ENCODE measurements around the gene GDF10. TPM values are rescaled to one million over a fixed set of nuclear protein-coding genes. Genes with fewer than 3 reads are reported as not detected.

Gene GDF10
- total and polyA plus RNA-seq, 2 experiments from 2014 or later = 2.5 to 5.7 TPM

DNA sequence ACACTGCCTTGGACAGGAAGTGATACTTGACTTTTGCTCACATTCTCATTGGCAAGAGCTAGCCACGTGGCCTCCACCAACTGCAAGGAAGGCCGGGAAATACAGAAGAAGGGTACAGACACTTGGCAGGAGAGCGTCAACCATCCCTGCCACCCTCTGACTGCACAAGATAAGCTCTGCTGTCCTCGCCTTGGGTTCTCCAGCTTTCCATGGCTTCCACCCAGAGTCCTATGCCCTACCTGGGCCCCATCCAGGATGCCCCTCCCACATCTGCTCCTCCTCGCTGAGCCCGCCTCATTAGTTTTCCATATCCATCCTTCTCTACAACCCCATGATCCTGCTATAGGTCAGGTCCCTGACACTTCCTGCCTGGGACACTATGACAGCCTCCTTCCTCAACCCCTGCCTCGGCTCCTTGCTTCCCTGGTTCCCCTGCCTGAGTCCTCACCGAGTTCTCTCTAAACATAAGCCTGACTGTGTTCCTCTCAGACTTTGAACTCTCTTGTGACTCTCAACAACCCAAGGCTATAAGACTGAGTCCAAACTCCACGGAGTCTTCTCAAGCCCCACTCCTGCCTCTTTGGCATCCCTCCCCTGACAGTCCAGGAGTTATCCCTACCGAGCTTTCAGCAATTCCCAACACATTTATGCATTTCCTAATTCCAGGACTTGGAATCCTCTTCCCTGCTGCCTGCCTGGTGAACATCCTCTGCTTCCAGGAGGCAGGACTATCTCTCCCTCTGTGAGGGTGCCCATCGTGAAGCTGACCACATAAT, 23.2 kb upstream of the GDF10 start:
- Histone ChIP-seq H3K4me3 (no peak overlapping the region), H3K9me2 (replicated peaks; ENCODE audit: insufficient read depth) (no peaks in the 10 kb centered on the region), H3K9me3 (ENCODE audit: low read depth) (peaks cover 5% of the 10 kb centered on the region), H2AFZ (no peak overlapping the region), H3K4me2 (no peak overlapping the region), H4K20me1 (ENCODE audit: insufficient read depth, poor library complexity, severe bottlenecking) (no peaks in the 10 kb centered on the region), H3K4me1 (ENCODE audit: insufficient read depth) (no peaks in the 10 kb centered on the region), H3K79me2 (no peaks in the 10 kb centered on the region), H3K27me3 (no peaks in the 10 kb centered on the region), H3K27ac (peak overlapping the region; percentile 51), H3K36me3 (replicated peaks; ENCODE audit: insufficient read depth, low read depth) (no peaks in the 10 kb centered on the region)
- WGBS (ENCODE audit: low lambda C conversion rate, missing lambda C conversion rate) = 82% methylated on average over 11 of the region's 11 CpGs
- DNase-seq (ENCODE audit: low spot score) = peak; percentile 34
- TF ChIP-seq, protein P1, sequence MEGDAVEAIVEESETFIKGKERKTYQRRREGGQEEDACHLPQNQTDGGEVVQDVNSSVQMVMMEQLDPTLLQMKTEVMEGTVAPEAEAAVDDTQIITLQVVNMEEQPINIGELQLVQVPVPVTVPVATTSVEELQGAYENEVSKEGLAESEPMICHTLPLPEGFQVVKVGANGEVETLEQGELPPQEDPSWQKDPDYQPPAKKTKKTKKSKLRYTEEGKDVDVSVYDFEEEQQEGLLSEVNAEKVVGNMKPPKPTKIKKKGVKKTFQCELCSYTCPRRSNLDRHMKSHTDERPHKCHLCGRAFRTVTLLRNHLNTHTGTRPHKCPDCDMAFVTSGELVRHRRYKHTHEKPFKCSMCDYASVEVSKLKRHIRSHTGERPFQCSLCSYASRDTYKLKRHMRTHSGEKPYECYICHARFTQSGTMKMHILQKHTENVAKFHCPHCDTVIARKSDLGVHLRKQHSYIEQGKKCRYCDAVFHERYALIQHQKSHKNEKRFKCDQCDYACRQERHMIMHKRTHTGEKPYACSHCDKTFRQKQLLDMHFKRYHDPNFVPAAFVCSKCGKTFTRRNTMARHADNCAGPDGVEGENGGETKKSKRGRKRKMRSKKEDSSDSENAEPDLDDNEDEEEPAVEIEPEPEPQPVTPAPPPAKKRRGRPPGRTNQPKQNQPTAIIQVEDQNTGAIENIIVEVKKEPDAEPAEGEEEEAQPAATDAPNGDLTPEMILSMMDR (IDR thresholded peaks at IDR 0.05; ENCODE audit: poor library complexity) = no peak
- no peak for TF ChIP-seq EZH2phosphoT487 (IDR thresholded peaks at IDR 0.05; ENCODE audit: low read depth, severe bottlenecking, unreplicated experiment)
- no peak for TF ChIP-seq EZH2 (IDR thresholded peaks at IDR 0.05; ENCODE audit: borderline replicate concordance)

DNA sequence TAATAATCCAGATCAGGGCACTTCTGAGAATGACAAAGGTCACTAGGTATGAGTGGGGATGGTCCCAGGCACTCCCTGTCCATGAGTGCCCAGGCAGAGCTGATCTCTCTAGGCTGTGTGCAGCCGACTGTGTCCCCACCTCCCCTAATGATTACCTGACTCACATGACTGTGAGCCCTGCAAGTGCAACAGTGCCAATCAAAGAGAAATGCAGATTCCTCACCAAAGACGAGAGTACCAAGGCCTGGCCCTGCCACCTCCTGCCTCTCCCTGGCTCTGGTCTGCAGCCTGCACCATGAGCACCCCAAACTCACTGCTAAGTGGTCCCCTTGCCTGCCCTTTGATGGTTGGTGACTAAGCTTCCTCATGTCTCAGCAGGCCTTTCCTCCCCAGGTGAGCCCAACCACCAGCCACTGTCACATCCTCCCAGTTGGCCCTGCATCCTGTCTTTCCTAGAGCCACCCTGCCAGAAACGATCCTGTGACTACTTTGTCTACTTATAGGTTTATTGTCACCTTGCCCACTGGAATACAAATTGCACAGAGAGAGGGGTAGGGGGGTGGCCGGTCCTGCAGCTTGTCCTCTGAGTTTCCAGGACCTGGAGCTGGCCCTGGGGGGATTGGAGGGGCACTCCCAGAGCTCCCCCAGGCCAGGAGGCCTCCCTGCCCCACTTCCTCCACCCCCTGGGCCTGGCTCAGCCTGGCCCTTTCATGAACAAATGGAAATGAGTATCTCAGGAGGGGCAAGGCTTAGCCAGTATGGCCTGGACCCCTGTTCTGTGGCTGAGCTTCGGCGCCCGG, 22.4 kb upstream of the GDF10 start:
- WGBS (ENCODE audit: low lambda C conversion rate, missing lambda C conversion rate) = 77% methylated on average over 7 of the region's 7 CpGs
- Histone ChIP-seq H3K4me3 (no peak overlapping the region), H2AFZ (no peak overlapping the region), H3K27me3 (no peaks in the 10 kb centered on the region), H3K79me2 (no peaks in the 10 kb centered on the region), H4K20me1 (ENCODE audit: insufficient read depth, poor library complexity, severe bottlenecking) (no peaks in the 10 kb centered on the region), H3K9me2 (replicated peaks; ENCODE audit: insufficient read depth) (no peaks in the 10 kb centered on the region), H3K4me2 (no peak overlapping the region), H3K36me3 (replicated peaks; ENCODE audit: insufficient read depth, low read depth) (no peaks in the 10 kb centered on the region), H3K9me3 (ENCODE audit: low read depth) (peaks cover 5% of the 10 kb centered on the region), H3K4me1 (ENCODE audit: insufficient read depth) (no peaks in the 10 kb centered on the region), H3K27ac (peak overlapping the region; percentile 51)
- no peak for DNase-seq (ENCODE audit: low spot score)
- no peak for TF ChIP-seq EZH2 (IDR thresholded peaks at IDR 0.05; ENCODE audit: borderline replicate concordance)
- TF ChIP-seq, protein P1 (IDR thresholded peaks at IDR 0.05; ENCODE audit: poor library complexity) = no peak
- no peak for TF ChIP-seq EZH2phosphoT487 (IDR thresholded peaks at IDR 0.05; ENCODE audit: low read depth, severe bottlenecking, unreplicated experiment)

DNA sequence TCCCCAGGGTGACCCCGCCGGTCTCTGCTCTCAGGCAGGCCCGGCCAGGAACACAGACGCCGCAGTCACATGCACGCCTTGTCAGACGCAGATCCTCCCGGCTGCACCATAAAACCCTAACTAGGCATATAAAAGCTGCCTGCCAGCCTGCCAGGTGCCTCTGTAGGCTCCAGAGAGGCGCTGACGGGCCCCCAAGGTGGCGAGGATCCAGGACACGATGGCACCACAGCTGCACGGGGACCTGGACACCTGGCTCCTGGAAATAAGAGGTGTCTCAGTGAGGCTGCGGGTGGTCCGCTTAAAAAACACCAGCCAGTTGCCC, 21.9 kb upstream of the GDF10 start:
- no peak overlapping the region for H3K27ac ChIP-seq
- 92% methylated on average over 15 of the region's 15 CpGs for WGBS (ENCODE audit: low lambda C conversion rate, missing lambda C conversion rate)

More for the DNA sequence above, 21.9 kb upstream of the GDF10 start:
- H3K4me2 ChIP-seq = no peak overlapping the region
- H3K4me3 ChIP-seq = no peak overlapping the region
- no peaks in the 10 kb centered on the region for H3K9me2 ChIP-seq (replicated peaks; ENCODE audit: insufficient read depth)
- H3K27me3 ChIP-seq = no peaks in the 10 kb centered on the region
- H3K4me1 ChIP-seq (ENCODE audit: insufficient read depth) = no peaks in the 10 kb centered on the region
- H4K20me1 ChIP-seq (ENCODE audit: insufficient read depth, poor library complexity, severe bottlenecking) = no peaks in the 10 kb centered on the region
- no peak for DNase-seq (ENCODE audit: low spot score)
- H3K36me3 ChIP-seq (replicated peaks; ENCODE audit: insufficient read depth, low read depth) = no peaks in the 10 kb centered on the region
- no peak overlapping the region for H2AFZ ChIP-seq
- H3K79me2 ChIP-seq = no peaks in the 10 kb centered on the region
- H3K9me3 ChIP-seq (ENCODE audit: low read depth) = peaks cover 3% of the 10 kb centered on the region
- TF ChIP-seq EZH2phosphoT487 (IDR thresholded peaks at IDR 0.05; ENCODE audit: low read depth, severe bottlenecking, unreplicated experiment) (no peak), EZH2 (IDR thresholded peaks at IDR 0.05; ENCODE audit: borderline replicate concordance) (no peak)
- TF ChIP-seq, protein P1 (IDR thresholded peaks at IDR 0.05; ENCODE audit: poor library complexity) = no peak
